Skeletal muscle tissue (tissue), 4 donors: ENCODE data around the gene KIDINS220. TPM values are rescaled to one million over a fixed set of nuclear protein-coding genes. Genes with fewer than 3 reads are reported as not detected.

Source experiments
- H3K27ac ChIP-seq: one replicate; pipeline ENCODE4 v1.7.0; 2013; ENCODE audit warnings: mild to moderate bottlenecking, low read depth, low read length, inconsistent platforms
- H3K27me3 ChIP-seq, 3 donors: one replicate each; pipeline ENCODE4 v1.7.0; 2013; ENCODE audit warnings: low read length in 3 of 3; ENCODE audit not compliant: control insufficient read depth in 3 of 3, insufficient read depth in 3 of 3
- H3K36me3 ChIP-seq, 3 donors: one replicate each; pipeline ENCODE4 v1.7.0; 2013; ENCODE audit warnings: low read length in 3 of 3; ENCODE audit not compliant: control insufficient read depth in 3 of 3, insufficient read depth in 3 of 3
- H3K4me1 ChIP-seq, 3 donors: one replicate each; pipeline ENCODE4 v1.7.0; 2013; ENCODE audit warnings: low read length in 3 of 3, mild to moderate bottlenecking in 3 of 3; ENCODE audit not compliant: control insufficient read depth in 3 of 3, insufficient read depth in 3 of 3
- H3K4me3 ChIP-seq, 3 donors: one replicate each; pipeline ENCODE4 v1.7.0; 2013; ENCODE audit warnings: low read length in 3 of 3
- H3K9ac ChIP-seq, 3 donors: one replicate each; pipeline ENCODE4 v1.7.0; 2013; ENCODE audit warnings: low read length in 3 of 3, mild to moderate bottlenecking in 3 of 3, moderate library complexity in 2 of 3, low read depth in 1 of 3
- H3K9me3 ChIP-seq, 3 donors: one replicate each; pipeline ENCODE4 v1.7.0; 2013; ENCODE audit warnings: low read length in 3 of 3; ENCODE audit not compliant: control insufficient read depth in 3 of 3
- total RNA-seq: library from RNA; depleted of rRNA; stranded (reverse); fragments of >200 nt; gene quantifications from one replicate; pipeline ENCODE4 v1.2.3, GENCODE V29; 2014
- donor health status: Osteomylitis.

The KIDINS220 gene
- total RNA-seq, 1 donor from 2014 or later: 88.7 TPM

DNA sequence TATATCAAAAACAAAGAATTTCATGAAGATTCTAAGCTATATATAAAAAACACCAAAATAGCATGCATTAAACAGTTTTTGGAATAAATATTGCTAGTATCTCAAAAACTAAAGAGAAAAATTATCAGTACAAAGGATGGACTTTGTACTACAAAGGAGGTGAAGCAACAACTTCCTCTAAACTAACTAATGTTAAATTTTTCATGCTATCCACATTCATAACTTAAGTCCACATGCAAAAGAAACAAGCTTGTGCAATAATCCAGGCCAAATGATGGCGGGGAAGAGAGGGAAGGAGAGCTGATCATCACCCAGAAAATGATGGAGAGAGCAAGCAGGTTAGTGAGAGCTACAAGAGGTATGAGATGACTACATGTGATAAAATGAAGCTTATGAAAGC is 70.1 kb downstream of the KIDINS220 start:
- no peak overlapping the region for H3K27ac ChIP-seq
- no peaks in the 10 kb centered on the region for H3K9me3 ChIP-seq
- no peaks in the 10 kb centered on the region for H3K4me1 ChIP-seq
- H3K27me3 ChIP-seq: no peaks in the 10 kb centered on the region
- no peak overlapping the region for H3K9ac ChIP-seq
- no peak overlapping the region for H3K4me3 ChIP-seq
- H3K36me3 ChIP-seq: peaks cover 6 to 26% (median 22%) of the 10 kb centered on the region in 3 donors

DNA sequence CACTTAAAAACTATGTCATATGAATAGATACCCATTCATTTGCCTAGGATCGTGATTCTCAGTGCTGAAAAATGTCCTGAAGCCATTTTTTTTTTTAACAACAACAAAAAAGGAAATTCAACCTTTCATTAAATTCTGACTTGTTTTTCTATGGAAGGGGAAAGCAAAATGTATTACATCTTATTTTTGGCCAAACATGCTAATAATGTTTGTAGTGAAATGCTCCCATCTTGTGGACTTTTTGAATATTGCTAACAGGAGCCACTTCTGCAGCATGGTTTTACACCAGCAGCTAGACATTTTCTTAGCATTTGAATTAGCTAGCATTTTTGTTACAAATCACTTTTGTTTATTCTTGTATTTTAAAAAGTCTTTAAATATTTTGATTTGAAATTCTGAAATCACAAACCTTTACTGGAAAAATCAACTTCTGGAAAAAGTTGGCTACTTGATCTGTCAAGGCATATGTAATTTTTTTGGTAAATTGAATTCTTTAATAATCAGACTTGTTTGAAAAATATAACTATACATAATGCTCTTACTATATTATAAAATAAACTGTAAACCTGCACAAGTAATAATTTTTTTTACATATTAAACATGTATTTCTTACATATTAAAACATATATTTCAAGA is 75.8 kb downstream of the KIDINS220 start:
- H3K36me3 ChIP-seq: peaks cover 1 to 19% (median 15%) of the 10 kb centered on the region in 3 donors

DNA sequence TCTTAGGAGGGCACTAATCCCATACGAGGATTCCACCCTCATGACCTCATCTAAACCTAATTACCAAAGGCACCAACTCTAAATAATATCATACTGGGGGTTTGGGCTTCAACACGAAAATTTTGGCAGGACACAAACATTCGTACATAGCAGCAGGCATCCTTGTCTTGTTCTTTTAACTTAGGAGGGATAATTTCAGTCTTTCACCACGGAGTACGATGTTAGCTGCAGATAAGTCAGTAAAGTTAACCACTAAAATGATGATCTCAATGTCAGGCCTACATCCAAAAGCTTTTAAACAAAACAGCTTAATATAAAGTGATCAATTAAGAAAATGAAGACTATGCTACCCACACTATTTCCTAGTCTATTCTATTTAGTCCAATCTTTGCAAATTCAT is 80.7 kb downstream of the KIDINS220 start:
- H3K36me3 ChIP-seq: peaks cover 6 to 13% (median 12%) of the 10 kb centered on the region in 3 donors
- H3K4me1 ChIP-seq: no peaks in the 10 kb centered on the region
- H3K27me3 ChIP-seq: no peaks in the 10 kb centered on the region
- no peak overlapping the region for H3K9ac ChIP-seq
- H3K27ac ChIP-seq: no peak overlapping the region
- H3K9me3 ChIP-seq: peaks cover 0 to 4% (median 4%) of the 10 kb centered on the region in 3 donors
- H3K4me3 ChIP-seq: no peak overlapping the region

More for the DNA sequence above, 75.8 kb downstream of the KIDINS220 start:
- H3K4me3 ChIP-seq: no peak overlapping the region
- H3K4me1 ChIP-seq: no peaks in the 10 kb centered on the region
- H3K9me3 ChIP-seq: peaks cover 0 to under 1% (median 0%) of the 10 kb centered on the region in 3 donors
- H3K9ac ChIP-seq: no peak overlapping the region
- H3K27me3 ChIP-seq: no peaks in the 10 kb centered on the region
- H3K27ac ChIP-seq: no peak overlapping the region

DNA sequence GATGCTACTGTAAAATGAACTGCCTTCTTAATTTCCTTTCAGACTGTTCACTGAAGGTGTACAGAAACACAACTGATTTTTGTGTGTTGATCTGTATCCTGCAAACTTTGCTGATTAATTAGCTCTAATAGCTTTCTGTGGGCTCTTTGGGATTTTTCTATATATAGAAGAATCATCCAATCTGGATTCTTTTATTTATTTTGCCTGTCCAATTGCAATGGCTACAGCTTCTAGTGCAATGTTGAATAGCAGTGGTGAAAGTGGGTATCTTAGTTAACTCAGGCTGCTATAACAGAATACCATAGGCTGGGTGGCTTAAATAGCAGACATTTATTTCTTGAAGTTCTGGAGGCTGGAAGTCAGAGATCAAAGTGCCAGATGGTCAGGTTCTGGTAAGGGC is 81.2 kb downstream of the KIDINS220 start:
- Histone ChIP-seq H3K4me1 (no peaks in the 10 kb centered on the region), H3K27me3 (no peaks in the 10 kb centered on the region), H3K4me3 (no peak overlapping the region), H3K9ac (no peak overlapping the region), H3K27ac (no peak overlapping the region), H3K36me3 (peaks cover 6 to 13% (median 12%) of the 10 kb centered on the region in 3 donors), H3K9me3 (peaks cover 0 to 4% (median 4%) of the 10 kb centered on the region in 3 donors)

DNA sequence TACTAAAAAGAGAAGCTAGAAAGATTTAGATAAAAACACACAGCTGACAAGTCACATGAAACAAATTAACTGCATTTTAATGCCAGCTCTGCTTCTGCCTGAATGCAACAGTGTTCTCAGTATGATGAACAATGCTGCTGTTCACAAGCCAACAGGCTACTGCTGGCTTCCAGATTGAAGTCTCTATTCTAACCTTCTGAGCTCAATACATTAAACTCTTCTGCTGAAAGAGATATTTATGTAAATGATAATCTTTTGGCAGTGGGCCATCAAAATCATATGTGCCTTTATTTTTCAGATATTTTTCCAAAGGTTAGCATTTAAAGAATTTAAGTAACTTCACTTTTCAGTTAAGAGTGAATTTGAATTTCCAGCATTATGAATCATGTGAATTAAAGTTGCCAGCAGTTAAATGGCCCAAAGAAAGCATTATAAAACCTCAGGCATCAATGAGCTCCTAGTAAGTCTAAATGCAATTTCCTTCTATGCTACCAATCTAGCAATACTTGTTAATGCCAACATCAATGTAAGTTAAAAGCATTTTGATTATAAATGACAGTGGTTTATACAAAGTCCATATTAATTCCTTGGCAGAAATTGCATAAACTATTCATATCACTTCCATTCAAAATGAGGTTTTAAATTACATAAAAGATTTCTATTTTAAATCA is 83.2 kb downstream of the KIDINS220 start:
- H3K27me3 ChIP-seq: no peaks in the 10 kb centered on the region
- H3K27ac ChIP-seq: no peak overlapping the region
- H3K9me3 ChIP-seq: peaks cover 0 to 4% (median 4%) of the 10 kb centered on the region in 3 donors
- no peak overlapping the region for H3K4me3 ChIP-seq
- H3K36me3 ChIP-seq: peaks cover 9 to 13% (median 12%) of the 10 kb centered on the region in 3 donors
- H3K4me1 ChIP-seq: no peaks in the 10 kb centered on the region
- no peak overlapping the region for H3K9ac ChIP-seq

DNA sequence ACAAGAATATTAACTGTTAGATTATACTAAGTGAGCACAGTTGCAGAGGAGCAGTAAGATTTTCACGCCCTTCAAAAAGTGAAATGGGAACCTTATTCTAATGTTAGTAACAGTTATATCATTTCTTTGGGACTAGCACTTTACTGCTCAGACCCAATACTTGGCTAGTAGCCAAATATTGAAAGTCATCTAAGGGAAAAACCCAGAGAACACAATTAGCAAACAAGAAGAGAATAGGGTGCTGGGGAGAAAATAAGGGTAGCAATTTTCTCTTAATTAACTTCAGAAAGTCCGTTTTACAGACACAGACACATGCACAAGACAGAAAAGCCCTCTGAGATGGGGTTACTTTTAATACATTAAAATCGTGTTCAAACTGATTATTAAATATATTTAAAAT is 83.8 kb downstream of the KIDINS220 start:
- H3K27me3 ChIP-seq: no peaks in the 10 kb centered on the region
- no peak overlapping the region for H3K9ac ChIP-seq
- peaks cover 0 to 4% (median 4%) of the 10 kb centered on the region in 3 donors for H3K9me3 ChIP-seq
- no peak overlapping the region for H3K4me3 ChIP-seq
- no peaks in the 10 kb centered on the region for H3K4me1 ChIP-seq
- peaks cover 9 to 13% (median 12%) of the 10 kb centered on the region in 3 donors for H3K36me3 ChIP-seq
- no peak overlapping the region for H3K27ac ChIP-seq

DNA sequence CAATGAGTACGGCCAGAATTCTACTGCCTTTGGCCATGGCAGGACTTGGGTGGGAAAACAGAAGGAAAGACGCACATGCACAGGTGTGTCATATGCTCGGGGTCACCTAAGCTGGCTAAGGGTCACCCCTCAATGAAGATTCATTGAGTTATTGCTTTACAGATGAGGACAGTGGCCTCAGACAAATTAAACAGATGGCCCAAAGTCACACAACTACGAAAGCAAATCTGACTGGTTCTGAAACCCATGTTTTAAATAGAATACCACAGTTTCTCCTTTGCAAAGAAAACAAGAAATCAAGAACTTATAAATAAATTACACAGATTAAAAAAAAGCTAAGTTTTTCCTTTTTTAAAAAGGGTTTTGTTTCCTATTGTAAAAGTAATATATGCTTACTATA is 85.0 kb downstream of the KIDINS220 start:
- Histone ChIP-seq H3K4me3 (no peak overlapping the region), H3K27me3 (no peaks in the 10 kb centered on the region), H3K36me3 (peaks cover 9 to 11% (median 10%) of the 10 kb centered on the region in 3 donors), H3K27ac (no peak overlapping the region), H3K9me3 (peaks cover 0 to 4% (median 4%) of the 10 kb centered on the region in 3 donors), H3K9ac (no peak overlapping the region), H3K4me1 (no peaks in the 10 kb centered on the region)

DNA sequence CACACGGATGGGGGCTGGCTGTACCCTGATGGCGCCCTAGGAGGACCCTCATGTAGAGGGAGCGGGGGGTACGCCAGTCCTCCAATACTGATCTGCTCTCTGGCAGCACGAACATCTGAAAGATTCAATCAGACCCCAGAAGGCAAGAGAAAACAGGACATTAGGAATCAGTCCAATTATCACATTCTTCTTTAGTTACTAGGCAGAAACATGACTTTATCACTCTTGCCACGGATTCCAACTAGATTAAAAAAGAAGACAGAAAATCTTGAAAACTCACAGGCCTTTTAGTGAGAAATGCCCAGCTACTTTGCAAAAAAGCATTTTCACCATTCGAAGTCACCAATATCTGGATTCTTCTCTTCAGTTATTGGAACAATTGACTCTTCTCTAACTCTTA is 87.2 kb downstream of the KIDINS220 start:
- Histone ChIP-seq H3K4me1 (no peaks in the 10 kb centered on the region), H3K27ac (no peak overlapping the region), H3K4me3 (no peak overlapping the region), H3K36me3 (peaks cover 7 to 11% (median 10%) of the 10 kb centered on the region in 3 donors), H3K9ac (no peak overlapping the region), H3K27me3 (no peaks in the 10 kb centered on the region), H3K9me3 (no peaks in the 10 kb centered on the region)

DNA sequence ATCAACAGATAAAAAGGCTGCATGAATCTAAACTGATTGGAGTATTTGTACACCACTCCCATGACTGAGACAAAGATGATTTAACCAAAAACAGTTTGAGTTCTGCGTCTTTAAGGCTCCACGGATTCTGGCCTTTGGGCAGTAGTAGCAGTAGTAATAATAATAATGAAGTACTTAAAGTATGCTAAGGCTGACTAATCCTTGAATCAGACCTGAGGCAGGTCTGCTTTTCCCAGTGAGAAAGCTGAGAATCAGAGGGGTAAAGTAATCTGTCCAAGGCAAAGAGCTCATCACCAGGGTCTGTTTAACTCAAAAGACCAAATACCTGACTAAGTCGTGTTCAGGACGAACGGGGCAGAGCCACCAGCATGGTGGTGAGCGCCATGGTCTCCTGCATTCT is 94.2 kb downstream of the KIDINS220 start:
- Histone ChIP-seq H3K9me3 (no peaks in the 10 kb centered on the region), H3K4me1 (no peaks in the 10 kb centered on the region), H3K9ac (no peak overlapping the region), H3K27ac (no peak overlapping the region), H3K36me3 (peaks cover 11 to 21% (median 16%) of the 10 kb centered on the region in 3 donors), H3K4me3 (no peak overlapping the region), H3K27me3 (no peaks in the 10 kb centered on the region)

DNA sequence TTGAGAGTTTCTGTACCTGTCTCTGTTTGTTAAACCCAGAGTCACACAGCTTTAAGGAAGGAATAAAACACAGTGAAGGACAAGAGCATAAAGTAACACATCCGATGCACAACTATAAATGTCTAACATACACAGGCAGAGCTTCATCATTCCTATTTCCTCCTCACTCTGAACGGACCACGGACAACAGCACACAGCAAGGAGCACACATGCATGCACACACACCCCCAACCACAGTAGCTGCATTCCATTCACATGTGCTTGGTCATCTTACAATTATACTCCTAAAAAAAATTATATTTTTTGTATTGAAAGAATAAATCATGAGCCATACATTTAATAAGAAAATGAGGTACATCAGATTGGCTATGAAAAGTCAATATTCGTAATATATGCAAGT is 97.3 kb downstream of the KIDINS220 start:
- Histone ChIP-seq H3K4me1 (no peaks in the 10 kb centered on the region), H3K36me3 (peaks cover 12 to 31% (median 27%) of the 10 kb centered on the region in 3 donors), H3K27ac (no peak overlapping the region), H3K9me3 (no peaks in the 10 kb centered on the region), H3K27me3 (no peaks in the 10 kb centered on the region), H3K9ac (no peak overlapping the region), H3K4me3 (no peak overlapping the region)
